Left lung (tissue), 10 donors: ENCODE results near the gene PEX5L. TPM values are rescaled to one million over a fixed set of nuclear protein-coding genes. Genes with fewer than 3 reads are reported as not detected.

ENCODE experiments used
- ATAC-seq: fragments of 200-7000 bp; cut with Tn5 transposase; one replicate; pipeline ENCODE4 v1.9.1; 2020; ENCODE audit warnings: moderate library complexity
- DNase-seq, 4 donors: peaks; one replicate each; pipeline ENCODE4 v3.0.0-alpha.2; 2013 to 2020
- H3K27ac ChIP-seq, 2 donors: fragments of 200-600 bp; sonication (generic) in 1 of 2; one replicate each; pipeline versions ENCODE4 v1.5.0 to v1.8.0; 2020 to 2021
- H3K27me3 ChIP-seq, 2 donors: fragments of 200-600 bp; sonication (generic) in 1 of 2; one replicate each; pipeline versions ENCODE4 v1.5.0 to v1.8.0; 2020 to 2021
- H3K36me3 ChIP-seq, 2 donors: fragments of 200-600 bp; sonication (generic) in 1 of 2; one replicate each; pipeline versions ENCODE4 v1.5.0 to v1.8.0; 2020 to 2021
- H3K4me1 ChIP-seq, 2 donors: fragments of 200-600 bp; one replicate each; pipeline ENCODE4 v1.8.0; 2021
- H3K4me3 ChIP-seq, 2 donors: fragments of 200-600 bp; sonication (generic) in 1 of 2; one replicate each; pipeline versions ENCODE4 v1.5.0 to v1.8.0; 2020 to 2021; ENCODE audit warnings: mild to moderate bottlenecking in 1 of 2
- H3K9me3 ChIP-seq, 2 donors: fragments of 200-600 bp; sonication (generic) in 1 of 2; one replicate each; pipeline versions ENCODE4 v1.5.0 to v1.8.0; 2020 to 2021
- intact Hi-C, 2 donors: fragments of 100-400 bp; cut with DNase I; formaldehyde crosslinking; loops; one replicate each; pipeline versions ENCODE4 v1.11.2 to v1.14.2; 2022
- polyA plus RNA-seq, 6 donors: library from polyadenylated mRNA; unstranded; fragments of 120-200 nt; gene quantifications; one replicate each; pipeline ENCODE4 v1.2.1, GENCODE V29; 2013; ENCODE audit not compliant: insufficient read length in 6 of 6
- total RNA-seq, 2 donors: library from RNA; stranded (reverse); fragmentation: NEBNext Ultra II Directional; extraction: Animal tissue kit (Norgen Biotek cat#: 25700); gene quantifications; one replicate each; pipeline ENCODE4 v1.2.1, GENCODE V29; 2021
- TF ChIP-seq, protein P1 (sequence below), 2 donors: fragments of 200-600 bp; sonication (generic) in 1 of 2; IDR thresholded peaks; one replicate each; pipeline versions ENCODE4 v1.5.0 to v1.8.0; 2021; ENCODE audit warnings: antibody characterized with exemption in 2 of 2
- donor health status: DM: no; HTN: yes; CAD: no.
- donor health status: DM: no; HTN: no; CAD: no.

Gene PEX5L
- total and polyA plus RNA-seq, 8 donors: 0.33 to 0.63 (median 0.49) TPM; not detected in 2

DNA sequence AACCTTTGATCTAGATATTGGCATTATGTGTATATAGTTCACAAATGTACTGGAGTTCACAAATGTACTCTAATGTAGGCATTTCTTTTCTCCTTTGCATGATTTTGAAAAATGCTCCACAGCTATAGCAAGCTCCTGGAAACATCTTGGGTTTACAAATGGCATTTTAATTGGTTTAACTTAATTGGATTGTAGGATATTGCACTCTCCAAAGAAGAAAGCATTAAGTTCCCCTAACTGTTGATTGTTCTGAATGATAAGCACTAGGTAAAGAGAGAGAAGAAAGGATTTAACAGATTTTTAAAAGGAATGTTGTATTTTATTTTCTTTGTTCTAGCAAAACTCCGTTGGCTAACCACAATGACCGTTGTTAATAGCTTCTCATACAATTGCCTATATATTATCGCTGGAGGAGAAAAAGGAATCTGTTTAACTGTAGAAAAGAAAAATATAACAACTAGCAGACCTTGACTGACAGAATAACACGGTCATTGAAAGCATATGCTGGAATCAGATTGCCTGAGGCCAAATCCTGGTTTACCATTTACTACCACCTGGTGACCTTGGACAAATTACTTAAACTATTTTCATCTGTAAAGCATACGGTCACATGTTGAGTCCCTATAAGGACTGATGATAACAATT is 170.8 kb downstream of the PEX5L start:
- ATAC-seq (no peak), DNase-seq (no peak)
- Histone ChIP-seq H3K9me3 (no peaks in the 10 kb centered on the region), H3K4me1 (no peaks in the 10 kb centered on the region), H3K27ac (no peak overlapping the region), H3K36me3 (no peaks in the 10 kb centered on the region), H3K27me3 (no peaks in the 10 kb centered on the region), H3K4me3 (no peak overlapping the region)
- TF ChIP-seq, protein P1, sequence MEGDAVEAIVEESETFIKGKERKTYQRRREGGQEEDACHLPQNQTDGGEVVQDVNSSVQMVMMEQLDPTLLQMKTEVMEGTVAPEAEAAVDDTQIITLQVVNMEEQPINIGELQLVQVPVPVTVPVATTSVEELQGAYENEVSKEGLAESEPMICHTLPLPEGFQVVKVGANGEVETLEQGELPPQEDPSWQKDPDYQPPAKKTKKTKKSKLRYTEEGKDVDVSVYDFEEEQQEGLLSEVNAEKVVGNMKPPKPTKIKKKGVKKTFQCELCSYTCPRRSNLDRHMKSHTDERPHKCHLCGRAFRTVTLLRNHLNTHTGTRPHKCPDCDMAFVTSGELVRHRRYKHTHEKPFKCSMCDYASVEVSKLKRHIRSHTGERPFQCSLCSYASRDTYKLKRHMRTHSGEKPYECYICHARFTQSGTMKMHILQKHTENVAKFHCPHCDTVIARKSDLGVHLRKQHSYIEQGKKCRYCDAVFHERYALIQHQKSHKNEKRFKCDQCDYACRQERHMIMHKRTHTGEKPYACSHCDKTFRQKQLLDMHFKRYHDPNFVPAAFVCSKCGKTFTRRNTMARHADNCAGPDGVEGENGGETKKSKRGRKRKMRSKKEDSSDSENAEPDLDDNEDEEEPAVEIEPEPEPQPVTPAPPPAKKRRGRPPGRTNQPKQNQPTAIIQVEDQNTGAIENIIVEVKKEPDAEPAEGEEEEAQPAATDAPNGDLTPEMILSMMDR (IDR thresholded peaks at IDR 0.05): no peak
- intact Hi-C loops: no loop called here

DNA sequence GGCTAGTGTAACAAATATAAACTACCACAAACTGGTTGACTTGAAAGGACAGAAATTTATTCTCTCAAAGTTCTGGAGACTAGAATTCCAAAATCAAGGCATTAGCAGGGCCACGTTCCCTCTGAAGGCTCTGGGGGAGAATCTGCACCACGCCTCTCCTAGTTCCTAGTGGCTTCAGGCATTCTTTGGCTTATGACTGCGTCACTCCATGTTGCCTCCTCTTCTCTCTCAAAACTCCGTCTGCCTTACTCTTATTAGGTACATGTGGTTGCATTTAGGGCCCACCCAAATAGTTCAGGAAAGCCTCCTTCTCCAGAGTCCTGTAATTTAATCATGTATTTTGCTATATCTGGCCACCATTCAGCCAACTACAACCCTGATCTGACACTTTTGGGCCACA is 174.8 kb downstream of the PEX5L start:
- H3K4me3 ChIP-seq: no peak overlapping the region
- no peaks in the 10 kb centered on the region for H3K27me3 ChIP-seq
- TF ChIP-seq, protein P1 (IDR thresholded peaks at IDR 0.05): no peak
- DNase-seq (no peak), ATAC-seq (no peak)
- H3K9me3 ChIP-seq: no peaks in the 10 kb centered on the region
- H3K4me1 ChIP-seq: no peaks in the 10 kb centered on the region
- no peak overlapping the region for H3K27ac ChIP-seq
- intact Hi-C loops: no loop called here
- no peaks in the 10 kb centered on the region for H3K36me3 ChIP-seq

DNA sequence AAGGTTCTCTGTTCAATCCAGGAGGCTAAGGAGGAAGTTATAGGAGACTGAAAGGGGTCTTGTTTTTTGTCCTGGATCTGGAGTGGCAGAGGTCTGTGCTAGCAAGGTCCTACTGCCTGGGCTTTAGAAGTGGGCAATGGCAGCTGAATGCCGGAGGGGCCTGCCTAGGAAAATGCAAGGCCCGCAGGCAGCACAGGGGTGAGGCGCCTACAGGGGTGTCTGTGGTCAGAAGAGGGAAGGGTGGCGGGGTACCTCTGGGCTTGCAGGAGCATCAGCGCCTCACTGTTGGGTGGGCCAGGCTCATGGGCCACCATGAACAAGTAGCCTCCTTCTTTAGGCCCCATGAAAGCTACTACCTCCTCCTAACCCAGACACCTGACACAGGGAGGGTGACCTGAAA is 175.4 kb downstream of the PEX5L start:
- ATAC-seq: no peak
- no peaks in the 10 kb centered on the region for H3K36me3 ChIP-seq
- DNase-seq: no peak
- no peak overlapping the region for H3K4me3 ChIP-seq
- H3K27ac ChIP-seq: no peak overlapping the region
- H3K27me3 ChIP-seq: no peaks in the 10 kb centered on the region
- TF ChIP-seq, protein P1 (IDR thresholded peaks at IDR 0.05): no peak
- no peaks in the 10 kb centered on the region for H3K4me1 ChIP-seq
- no peaks in the 10 kb centered on the region for H3K9me3 ChIP-seq
- intact Hi-C loops: no loop called here

DNA sequence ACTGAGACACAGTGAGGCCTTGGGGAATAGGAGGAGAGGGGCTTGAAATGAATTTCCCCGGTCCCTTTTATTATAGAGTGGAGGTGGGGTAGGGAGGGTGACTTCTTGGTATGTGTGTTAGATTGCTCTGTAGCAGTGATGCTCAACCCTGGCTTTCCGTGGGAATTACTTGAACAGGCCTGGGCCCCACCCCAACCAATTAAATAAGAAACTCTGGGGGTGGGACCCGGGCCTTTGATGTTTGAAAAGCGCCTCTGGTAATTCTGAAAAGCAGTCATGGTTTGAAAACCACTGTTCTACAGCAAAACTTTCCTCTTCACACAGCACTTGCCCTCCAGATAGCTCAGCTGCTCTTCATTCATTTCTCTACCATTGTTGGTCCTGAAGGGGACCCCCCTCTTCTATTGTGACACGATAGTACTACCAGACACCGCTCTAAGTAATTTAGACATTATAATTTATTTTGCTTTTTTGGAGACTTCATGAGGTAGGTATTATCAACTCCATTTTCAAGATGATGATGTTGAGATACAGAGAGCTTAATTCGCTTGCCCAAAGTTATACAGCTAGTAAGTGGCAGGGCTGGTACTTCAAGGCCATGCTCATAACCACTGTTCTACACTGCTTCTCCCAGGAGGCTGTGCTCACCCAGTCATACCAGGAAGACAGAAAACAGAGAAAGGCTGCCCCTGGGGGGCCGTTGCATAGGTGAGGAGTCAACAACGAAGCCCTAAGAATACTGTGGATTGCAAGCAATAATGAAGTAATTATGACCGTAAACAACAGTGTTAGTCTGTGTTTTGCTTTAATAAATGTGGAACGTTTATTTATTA is 176.2 kb downstream of the PEX5L start:
- Histone ChIP-seq H3K27ac (no peak overlapping the region), H3K4me3 (no peak overlapping the region), H3K36me3 (no peaks in the 10 kb centered on the region), H3K9me3 (no peaks in the 10 kb centered on the region), H3K27me3 (no peaks in the 10 kb centered on the region), H3K4me1 (no peaks in the 10 kb centered on the region)
- intact Hi-C loops: no loop called here
- TF ChIP-seq, protein P1 (IDR thresholded peaks at IDR 0.05): no peak
- no peak for DNase-seq
- ATAC-seq: no peak

DNA sequence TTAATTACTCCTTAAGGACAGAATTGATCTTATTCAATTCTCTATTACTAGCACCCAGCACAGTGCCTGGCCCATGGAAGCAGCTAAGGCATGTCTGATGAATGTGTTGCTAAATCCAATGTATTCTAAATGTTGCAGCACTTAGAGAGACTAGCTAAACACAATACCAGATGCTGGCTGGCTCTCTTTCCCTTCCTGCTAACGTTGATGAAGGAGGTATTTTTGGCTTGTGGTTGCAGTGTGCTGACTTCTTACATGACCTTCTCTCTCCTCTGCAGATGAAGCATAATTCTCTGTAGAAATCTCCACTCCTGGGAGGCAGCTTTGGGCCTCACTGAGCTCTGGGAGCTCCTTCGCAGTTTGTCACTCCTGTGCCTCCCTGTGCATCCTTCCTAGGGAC is 183.6 kb downstream of the PEX5L start:
- intact Hi-C loops: no loop called here
- ATAC-seq (no peak), DNase-seq (no peak)
- Histone ChIP-seq H3K4me3 (no peak overlapping the region), H3K36me3 (no peaks in the 10 kb centered on the region), H3K27ac (no peak overlapping the region), H3K4me1 (no peaks in the 10 kb centered on the region), H3K27me3 (no peaks in the 10 kb centered on the region), H3K9me3 (no peaks in the 10 kb centered on the region)
- TF ChIP-seq, protein P1 (IDR thresholded peaks at IDR 0.05): no peak
